H1 (cell line): Measurements from ENCODE around the gene CLIC1. TPM values are rescaled to one million over a fixed set of nuclear protein-coding genes. Genes with fewer than 3 reads are reported as not detected.

Experiments used
- CEBPB ChIP-seq: IDR thresholded peaks from 2 replicates; pipeline ENCODE4 v1.6.1; 2012; ENCODE audit warnings: low read depth, low read length
- EZH2 ChIP-seq: fragments of 200-600 bp; sonication (generic); IDR thresholded peaks from 2 replicates; pipeline ENCODE4 v1.7.1; 2012; ENCODE audit warnings: low read depth, mild to moderate bottlenecking, moderate library complexity, low read length, inconsistent platforms; ENCODE audit not compliant: severe bottlenecking
- GABPA ChIP-seq: IDR thresholded peaks from 2 replicates; pipeline ENCODE4 v1.6.1; 2011; ENCODE audit warnings: mild to moderate bottlenecking, low read length, moderate library complexity, borderline replicate concordance; ENCODE audit not compliant: insufficient read depth
- GTF2F1 ChIP-seq: IDR thresholded peaks from 2 replicates; pipeline ENCODE4 v1.6.1; 2012; ENCODE audit warnings: low read depth, low read length, improper control_type of control experiment, borderline replicate concordance
- HDAC6 ChIP-seq: IDR thresholded peaks from one replicate; pipeline ENCODE4 v1.7.1; 2012; ENCODE audit warnings: low read depth, mild to moderate bottlenecking, inconsistent platforms, low read length, moderate library complexity
- MAFK ChIP-seq: IDR thresholded peaks from 2 replicates; pipeline ENCODE4 v1.6.1; 2012; ENCODE audit warnings: low read depth, mild to moderate bottlenecking, improper control_type of control experiment, low read length
- SIRT6 ChIP-seq: IDR thresholded peaks from one replicate; pipeline ENCODE4 v1.7.1; 2012; ENCODE audit warnings: low read length, inconsistent platforms
- SUZ12 ChIP-seq: fragments of 200-600 bp; sonication (generic); IDR thresholded peaks from 2 replicates; pipeline ENCODE4 v1.6.1; 2012; ENCODE audit warnings: mild to moderate bottlenecking, inconsistent platforms, low read length, moderate library complexity, mixed read lengths
- TCF12 ChIP-seq: IDR thresholded peaks from 2 replicates; pipeline ENCODE4 v1.6.1; 2011; ENCODE audit warnings: low read depth, mild to moderate bottlenecking, low read length
- polyA plus RNA-seq, 7 experiments: library from polyadenylated mRNA; depleted of rRNA in 3 of 7; stranded (reverse) in 5 of 7; unstranded in 2 of 7; fragments of >200 nt in 5 of 7; fragments of 200-250 nt in 2 of 7; gene quantifications; 1 replicate in 5 of 7; 2 replicates in 1 of 7; 4 replicates in 1 of 7; pipeline versions ENCODE4 v1.2.1 to v1.2.3, GENCODE V29; 2011 to 2013; ENCODE audit warnings: missing spikeins in 2 of 7, mixed read lengths in 2 of 7
- total RNA-seq: library from RNA; stranded (reverse); fragmentation: NEBNext Ultra II Directional; extraction: Animal tissue kit (Norgen Biotek cat#: 25700); gene quantifications from 2 replicates; pipeline ENCODE4 v1.2.1, GENCODE V29; 2021
- TF ChIP-seq, protein P1 (sequence below): fragments of 300-600 bp; sonication (generic); IDR thresholded peaks from 2 replicates; pipeline ENCODE4 v1.7.1; 2012; ENCODE audit warnings: low read length, moderate library complexity, mild to moderate bottlenecking, inconsistent platforms; ENCODE audit not compliant: insufficient replicate concordance

CLIC1 gene
- total and polyA plus RNA-seq, 2 of the 8 experiments (the other 6 are each of a cell fraction or from before 2014, with no cell fraction given), result 250 to 277 TPM

DNA sequence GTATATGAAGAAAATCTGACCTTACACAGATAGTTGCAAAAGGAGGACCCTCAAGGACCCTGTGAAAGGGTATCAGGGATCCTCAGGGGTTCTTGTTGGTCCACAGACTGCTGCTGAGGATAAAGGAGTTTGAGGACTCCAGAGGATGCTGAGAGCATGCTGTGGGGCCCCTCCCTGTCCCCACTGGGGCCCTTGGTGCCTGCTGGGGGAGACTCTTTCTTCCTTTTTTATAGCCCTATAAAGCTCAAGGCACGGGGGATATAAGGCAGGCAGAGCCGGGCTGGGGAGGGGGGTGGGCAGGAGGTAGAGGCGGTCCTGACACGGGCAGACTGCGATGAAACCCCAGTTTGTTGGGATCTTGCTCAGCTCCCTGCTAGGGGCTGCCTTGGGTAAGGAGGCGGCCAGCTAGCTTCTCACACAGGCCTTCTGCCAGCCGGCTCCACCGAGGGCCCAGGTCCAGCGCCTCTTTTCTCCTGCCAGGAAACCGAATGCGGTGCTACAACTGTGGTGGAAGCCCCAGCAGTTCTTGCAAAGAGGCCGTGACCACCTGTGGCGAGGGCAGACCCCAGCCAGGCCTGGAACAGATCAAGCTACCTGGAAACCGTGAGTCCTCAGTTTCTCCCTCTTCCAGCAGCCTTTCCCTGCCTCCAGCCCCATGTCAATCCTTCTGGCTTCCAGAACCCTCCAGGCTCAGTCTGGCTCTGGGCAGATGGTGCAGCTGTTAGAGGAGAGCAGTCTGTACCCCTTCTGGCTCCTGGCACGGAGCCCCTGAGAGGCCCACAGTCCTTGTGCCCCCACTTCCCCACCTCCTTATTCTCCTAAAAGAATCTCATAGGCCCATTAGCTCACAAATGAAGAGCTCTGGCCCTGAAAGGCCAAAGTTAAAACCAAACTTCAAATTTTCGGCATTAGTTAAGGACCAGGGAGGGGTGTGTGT lies 21.0 kb downstream of the CLIC1 start, which contains the start of gene LY6G6D (continued):
- TF ChIP-seq, protein P1, sequence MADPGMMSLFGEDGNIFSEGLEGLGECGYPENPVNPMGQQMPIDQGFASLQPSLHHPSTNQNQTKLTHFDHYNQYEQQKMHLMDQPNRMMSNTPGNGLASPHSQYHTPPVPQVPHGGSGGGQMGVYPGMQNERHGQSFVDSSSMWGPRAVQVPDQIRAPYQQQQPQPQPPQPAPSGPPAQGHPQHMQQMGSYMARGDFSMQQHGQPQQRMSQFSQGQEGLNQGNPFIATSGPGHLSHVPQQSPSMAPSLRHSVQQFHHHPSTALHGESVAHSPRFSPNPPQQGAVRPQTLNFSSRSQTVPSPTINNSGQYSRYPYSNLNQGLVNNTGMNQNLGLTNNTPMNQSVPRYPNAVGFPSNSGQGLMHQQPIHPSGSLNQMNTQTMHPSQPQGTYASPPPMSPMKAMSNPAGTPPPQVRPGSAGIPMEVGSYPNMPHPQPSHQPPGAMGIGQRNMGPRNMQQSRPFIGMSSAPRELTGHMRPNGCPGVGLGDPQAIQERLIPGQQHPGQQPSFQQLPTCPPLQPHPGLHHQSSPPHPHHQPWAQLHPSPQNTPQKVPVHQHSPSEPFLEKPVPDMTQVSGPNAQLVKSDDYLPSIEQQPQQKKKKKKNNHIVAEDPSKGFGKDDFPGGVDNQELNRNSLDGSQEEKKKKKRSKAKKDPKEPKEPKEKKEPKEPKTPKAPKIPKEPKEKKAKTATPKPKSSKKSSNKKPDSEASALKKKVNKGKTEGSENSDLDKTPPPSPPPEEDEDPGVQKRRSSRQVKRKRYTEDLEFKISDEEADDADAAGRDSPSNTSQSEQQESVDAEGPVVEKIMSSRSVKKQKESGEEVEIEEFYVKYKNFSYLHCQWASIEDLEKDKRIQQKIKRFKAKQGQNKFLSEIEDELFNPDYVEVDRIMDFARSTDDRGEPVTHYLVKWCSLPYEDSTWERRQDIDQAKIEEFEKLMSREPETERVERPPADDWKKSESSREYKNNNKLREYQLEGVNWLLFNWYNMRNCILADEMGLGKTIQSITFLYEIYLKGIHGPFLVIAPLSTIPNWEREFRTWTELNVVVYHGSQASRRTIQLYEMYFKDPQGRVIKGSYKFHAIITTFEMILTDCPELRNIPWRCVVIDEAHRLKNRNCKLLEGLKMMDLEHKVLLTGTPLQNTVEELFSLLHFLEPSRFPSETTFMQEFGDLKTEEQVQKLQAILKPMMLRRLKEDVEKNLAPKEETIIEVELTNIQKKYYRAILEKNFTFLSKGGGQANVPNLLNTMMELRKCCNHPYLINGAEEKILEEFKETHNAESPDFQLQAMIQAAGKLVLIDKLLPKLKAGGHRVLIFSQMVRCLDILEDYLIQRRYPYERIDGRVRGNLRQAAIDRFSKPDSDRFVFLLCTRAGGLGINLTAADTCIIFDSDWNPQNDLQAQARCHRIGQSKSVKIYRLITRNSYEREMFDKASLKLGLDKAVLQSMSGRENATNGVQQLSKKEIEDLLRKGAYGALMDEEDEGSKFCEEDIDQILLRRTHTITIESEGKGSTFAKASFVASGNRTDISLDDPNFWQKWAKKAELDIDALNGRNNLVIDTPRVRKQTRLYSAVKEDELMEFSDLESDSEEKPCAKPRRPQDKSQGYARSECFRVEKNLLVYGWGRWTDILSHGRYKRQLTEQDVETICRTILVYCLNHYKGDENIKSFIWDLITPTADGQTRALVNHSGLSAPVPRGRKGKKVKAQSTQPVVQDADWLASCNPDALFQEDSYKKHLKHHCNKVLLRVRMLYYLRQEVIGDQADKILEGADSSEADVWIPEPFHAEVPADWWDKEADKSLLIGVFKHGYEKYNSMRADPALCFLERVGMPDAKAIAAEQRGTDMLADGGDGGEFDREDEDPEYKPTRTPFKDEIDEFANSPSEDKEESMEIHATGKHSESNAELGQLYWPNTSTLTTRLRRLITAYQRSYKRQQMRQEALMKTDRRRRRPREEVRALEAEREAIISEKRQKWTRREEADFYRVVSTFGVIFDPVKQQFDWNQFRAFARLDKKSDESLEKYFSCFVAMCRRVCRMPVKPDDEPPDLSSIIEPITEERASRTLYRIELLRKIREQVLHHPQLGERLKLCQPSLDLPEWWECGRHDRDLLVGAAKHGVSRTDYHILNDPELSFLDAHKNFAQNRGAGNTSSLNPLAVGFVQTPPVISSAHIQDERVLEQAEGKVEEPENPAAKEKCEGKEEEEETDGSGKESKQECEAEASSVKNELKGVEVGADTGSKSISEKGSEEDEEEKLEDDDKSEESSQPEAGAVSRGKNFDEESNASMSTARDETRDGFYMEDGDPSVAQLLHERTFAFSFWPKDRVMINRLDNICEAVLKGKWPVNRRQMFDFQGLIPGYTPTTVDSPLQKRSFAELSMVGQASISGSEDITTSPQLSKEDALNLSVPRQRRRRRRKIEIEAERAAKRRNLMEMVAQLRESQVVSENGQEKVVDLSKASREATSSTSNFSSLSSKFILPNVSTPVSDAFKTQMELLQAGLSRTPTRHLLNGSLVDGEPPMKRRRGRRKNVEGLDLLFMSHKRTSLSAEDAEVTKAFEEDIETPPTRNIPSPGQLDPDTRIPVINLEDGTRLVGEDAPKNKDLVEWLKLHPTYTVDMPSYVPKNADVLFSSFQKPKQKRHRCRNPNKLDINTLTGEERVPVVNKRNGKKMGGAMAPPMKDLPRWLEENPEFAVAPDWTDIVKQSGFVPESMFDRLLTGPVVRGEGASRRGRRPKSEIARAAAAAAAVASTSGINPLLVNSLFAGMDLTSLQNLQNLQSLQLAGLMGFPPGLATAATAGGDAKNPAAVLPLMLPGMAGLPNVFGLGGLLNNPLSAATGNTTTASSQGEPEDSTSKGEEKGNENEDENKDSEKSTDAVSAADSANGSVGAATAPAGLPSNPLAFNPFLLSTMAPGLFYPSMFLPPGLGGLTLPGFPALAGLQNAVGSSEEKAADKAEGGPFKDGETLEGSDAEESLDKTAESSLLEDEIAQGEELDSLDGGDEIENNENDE, result no peak
- TF ChIP-seq TCF12 (no peak), GTF2F1 (no peak), HDAC6 (no peak), SUZ12 (no peak), SIRT6 (no peak), EZH2 (no peak), MAFK (no peak), GABPA (no peak), CEBPB (no peak)
